Stimulated activated CD4-positive, alpha-beta T cell treated with anti-CD3 and anti-CD28 coated beads, TNF-alpha, amount 100 ng/mL, for 24 hours (primary cell): ENCODE results near the gene CD69.
"Not testable (repeated sequence)": the region's sequence is repeated elsewhere in the genome, so short reads cannot be mapped to it uniquely, and the experiment has no call there.

ENCODE experiments used
- DNase-seq, 3 experiments: peaks; one replicate each; pipeline ENCODE4 v3.0.0-alpha.2; 2020; ENCODE audit warnings: low read depth in 3 of 3

Gene CD69

GRCh38 chr12:9750276-9751203 lies 10.2 kb downstream of the CD69 start:
- peak in 1 of 3 experiments; percentile 41 for DNase-seq

- no peak for DNase-seq
Observed at GRCh38 chr12:9749640-9750039, 11.1 kb downstream of the CD69 start.

GRCh38 chr12:9745199-9745598 lies 15.5 kb downstream of the CD69 start:
- no peak for DNase-seq

GRCh38 chr12:9742661-9743060 lies 18.0 kb downstream of the CD69 start:
- DNase-seq = no peak

GRCh38 chr12:9741726-9742125 lies 19.0 kb downstream of the CD69 start:
- peak in 2 of 3 experiments; percentile 59 to 60 for DNase-seq

- DNase-seq = no peak
Observed at GRCh38 chr12:9740106-9740750, 20.5 kb downstream of the CD69 start.

- DNase-seq = not testable (repeated sequence)
Observed at GRCh38 chr12:9739404-9740105, 21.1 kb downstream of the CD69 start.

GRCh38 chr12:9738905-9739304 lies 21.8 kb downstream of the CD69 start:
- not testable (repeated sequence) for DNase-seq

GRCh38 chr12:9736936-9737705 lies 23.6 kb downstream of the CD69 start:
- no peak for DNase-seq

- no peak for DNase-seq
Observed at GRCh38 chr12:9735601-9736000, 25.1 kb downstream of the CD69 start.

GRCh38 chr12:9732921-9733461 lies 27.7 kb downstream of the CD69 start, which contains the start of gene CLECL1:
CLECL1 (minus strand) TSS chr12:9733097.
- no peak for DNase-seq

GRCh38 chr12:9731797-9732196 lies 28.9 kb downstream of the CD69 start:
- no peak for DNase-seq

- no peak for DNase-seq
Observed at GRCh38 chr12:9731393-9731792, 29.3 kb downstream of the CD69 start.

- no peak for DNase-seq
Observed at GRCh38 chr12:9730591-9730990, 30.1 kb downstream of the CD69 start.

- no peak for DNase-seq
Observed at GRCh38 chr12:9730011-9730410, 30.7 kb downstream of the CD69 start.

- DNase-seq = no peak
Observed at GRCh38 chr12:9729082-9729481, 31.6 kb downstream of the CD69 start.

GRCh38 chr12:9727813-9728212 lies 32.9 kb downstream of the CD69 start:
- no peak for DNase-seq

- DNase-seq = no peak
Observed at GRCh38 chr12:9725213-9725870, 35.4 kb downstream of the CD69 start.

GRCh38 chr12:9724023-9724422 lies 36.7 kb downstream of the CD69 start:
- no peak for DNase-seq

GRCh38 chr12:9721394-9722092 lies 39.2 kb downstream of the CD69 start:
- no peak for DNase-seq
